AG09319 (cell line): ENCODE results near the gene CTNNA3.

Experiments used
- DNase-seq: peaks from one replicate; pipeline ENCODE4 v3.0.0-alpha.2; 2010; ENCODE audit warnings: low read depth; ENCODE audit errors: extremely low read depth
- TF ChIP-seq, protein P1 (sequence below): IDR thresholded peaks from 2 replicates; pipeline ENCODE4 v1.5.1; 2011; ENCODE audit warnings: low read depth, mild to moderate bottlenecking, inconsistent platforms, low read length, moderate library complexity

The CTNNA3 gene

DNA sequence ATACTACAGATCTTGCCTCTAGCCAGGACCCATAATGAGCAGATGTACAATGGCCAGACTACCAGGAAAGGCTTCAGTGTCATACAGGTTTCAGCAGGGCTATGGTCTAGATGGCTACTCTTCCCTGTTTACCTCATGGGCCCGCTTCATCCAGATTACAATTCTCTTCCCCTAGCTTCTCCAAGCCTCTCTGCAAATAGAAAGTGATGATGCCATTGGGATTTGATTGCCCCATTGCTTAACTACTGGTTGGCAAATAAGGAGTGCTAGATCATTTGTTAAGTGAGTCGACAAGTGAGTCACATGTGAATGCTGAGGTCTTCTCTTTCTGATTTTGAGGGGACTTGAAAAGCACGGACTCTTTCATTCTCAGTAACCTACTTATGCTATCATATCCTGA is 1131.7 kb downstream of the CTNNA3 start:
- TF ChIP-seq, protein P1, sequence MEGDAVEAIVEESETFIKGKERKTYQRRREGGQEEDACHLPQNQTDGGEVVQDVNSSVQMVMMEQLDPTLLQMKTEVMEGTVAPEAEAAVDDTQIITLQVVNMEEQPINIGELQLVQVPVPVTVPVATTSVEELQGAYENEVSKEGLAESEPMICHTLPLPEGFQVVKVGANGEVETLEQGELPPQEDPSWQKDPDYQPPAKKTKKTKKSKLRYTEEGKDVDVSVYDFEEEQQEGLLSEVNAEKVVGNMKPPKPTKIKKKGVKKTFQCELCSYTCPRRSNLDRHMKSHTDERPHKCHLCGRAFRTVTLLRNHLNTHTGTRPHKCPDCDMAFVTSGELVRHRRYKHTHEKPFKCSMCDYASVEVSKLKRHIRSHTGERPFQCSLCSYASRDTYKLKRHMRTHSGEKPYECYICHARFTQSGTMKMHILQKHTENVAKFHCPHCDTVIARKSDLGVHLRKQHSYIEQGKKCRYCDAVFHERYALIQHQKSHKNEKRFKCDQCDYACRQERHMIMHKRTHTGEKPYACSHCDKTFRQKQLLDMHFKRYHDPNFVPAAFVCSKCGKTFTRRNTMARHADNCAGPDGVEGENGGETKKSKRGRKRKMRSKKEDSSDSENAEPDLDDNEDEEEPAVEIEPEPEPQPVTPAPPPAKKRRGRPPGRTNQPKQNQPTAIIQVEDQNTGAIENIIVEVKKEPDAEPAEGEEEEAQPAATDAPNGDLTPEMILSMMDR, result no peak
- DNase-seq, result no peak

DNA sequence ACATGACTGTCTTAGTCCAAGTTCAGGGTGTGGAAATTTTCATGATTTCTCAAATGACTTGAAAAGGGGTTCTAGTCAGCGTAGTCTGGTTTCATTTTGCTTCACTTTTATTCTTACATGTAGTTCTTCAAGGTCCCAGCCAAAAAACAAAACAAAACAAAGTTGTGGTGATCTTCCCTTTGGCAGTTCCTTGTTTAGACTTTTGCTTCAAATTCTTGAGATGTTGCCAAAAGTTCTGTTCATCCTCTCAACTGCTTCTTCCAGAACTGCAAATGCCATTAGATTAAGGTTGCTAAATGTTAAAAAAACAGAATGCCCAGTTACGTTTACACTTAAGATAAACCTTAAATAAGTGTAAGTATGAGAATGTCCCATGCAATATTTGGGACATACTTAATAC is 1140.9 kb downstream of the CTNNA3 start:
- TF ChIP-seq, protein P1, result no peak
- DNase-seq, result no peak

GRCh38 chr10:66552331-66552730 is 1143.7 kb downstream of the CTNNA3 start:
- no peak for DNase-seq
- TF ChIP-seq, protein P1, result no peak

DNA sequence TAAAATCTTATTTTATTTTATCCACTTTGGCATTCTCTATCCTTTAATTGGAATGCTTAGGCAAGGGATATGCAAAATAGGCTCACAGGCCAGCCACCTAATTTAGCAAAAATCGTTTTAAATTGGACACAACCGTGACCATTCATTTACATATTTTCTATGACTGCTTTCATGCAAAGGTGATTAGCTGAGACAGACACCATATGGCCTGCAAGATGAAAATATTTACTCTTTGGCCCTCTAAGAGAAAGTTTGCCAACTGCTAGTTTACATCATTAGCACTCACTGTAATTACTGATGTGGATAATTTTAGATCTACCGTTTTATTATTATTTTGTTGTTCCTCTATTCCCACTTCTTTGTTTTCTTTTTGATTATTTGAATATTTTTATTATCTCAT is 1145.6 kb downstream of the CTNNA3 start:
- no peak for DNase-seq
- TF ChIP-seq, protein P1, result no peak

GRCh38 chr10:66538908-66539307 is 1157.1 kb downstream of the CTNNA3 start:
- TF ChIP-seq, protein P1, result no peak
- no peak for DNase-seq

- no peak for DNase-seq
- TF ChIP-seq, protein P1, result no peak
Observed at GRCh38 chr10:66538371-66538770, 1157.6 kb downstream of the CTNNA3 start.

DNA sequence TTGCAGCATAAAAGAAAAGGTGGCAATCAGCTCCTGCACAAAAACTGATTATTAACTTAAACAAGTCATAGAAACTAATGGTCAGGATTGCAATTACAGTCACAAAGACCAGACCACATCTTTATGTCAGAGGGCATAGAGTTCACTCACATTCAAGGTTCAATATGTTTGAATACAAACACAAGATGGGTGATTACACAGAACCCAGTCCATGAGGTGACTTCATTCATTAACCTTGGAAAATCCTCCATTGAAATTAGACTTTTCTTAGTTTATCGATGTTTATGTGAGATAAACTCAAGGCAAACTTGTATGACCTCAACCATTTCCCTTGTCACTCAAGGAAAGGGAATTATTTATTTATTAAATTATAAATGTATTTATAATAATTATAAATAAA is 1158.8 kb downstream of the CTNNA3 start:
- DNase-seq, result no peak
- TF ChIP-seq, protein P1, result no peak
